ENCODE measurements around the gene RAI1. TPM values are rescaled to one million over a fixed set of nuclear protein-coding genes. Genes with fewer than 3 reads are reported as not detected.

The RAI1 gene
- total and polyA plus RNA-seq, 10 of the 15 experiments (the other 5 are each of a cell fraction or from before 2014, with no cell fraction given): 0.66 to 37.7 (median 6.0) TPM

- Histone ChIP-seq H3K36me3 (ENCODE audit: control insufficient read depth in 2 of 2, insufficient read depth in 2 of 2, low read length in 1 of 2) (no peaks in the 10 kb centered on the region), H3K79me2 (ENCODE audit: control insufficient read depth, insufficient read depth, low read length) (no peaks in the 10 kb centered on the region), H3K4me3 (no peak overlapping the region), H4K20me1 (ENCODE audit: control insufficient read depth, insufficient read depth) (no peaks in the 10 kb centered on the region), H3K27ac (ENCODE audit: control insufficient read depth, insufficient read depth) (no peak overlapping the region), H3K9ac (ENCODE audit: control insufficient read depth, insufficient read depth, low read length) (no peak overlapping the region), H3K4me2 (ENCODE audit: control insufficient read depth, insufficient read depth) (no peak overlapping the region), H3K27me3 (replicated peaks in 1 of 2; ENCODE audit: control insufficient read depth in 2 of 2, insufficient read depth in 2 of 2, low read length in 1 of 2) (no peaks in the 10 kb centered on the region), H3K9me3 (replicated peaks; ENCODE audit: control insufficient read depth, insufficient read depth, low read length) (no peaks in the 10 kb centered on the region), H3K4me1 (ENCODE audit: control insufficient read depth, insufficient read depth, low read length) (peaks cover 25% of the 10 kb centered on the region), H2AFZ (ENCODE audit: control insufficient read depth, low read depth, low read length) (no peak overlapping the region)
- POLR2A ChIA-PET: interaction anchor here (1.6 kb wide), 1 partner anchor 11 kb away, joined by 4 read pairs; no protein-coding TSS in a partner anchor
- ATAC-seq (no peak), FAIRE-seq (no peak), DNase-seq (ENCODE audit: low read depth, low spot score) (no peak)
- intact Hi-C loops (cut with micrococcal nuclease; ENCODE audit: unreplicated experiment) (no loop called here), in situ Hi-C loops (cut with MboI) (no loop called here)
- SMC1A ChIA-PET (ENCODE audit: uncharacterized antibody, unreplicated experiment): interaction anchor here (0.8 kb wide), 1 partner anchor 16 kb away, joined by 3 read pairs; no protein-coding TSS in a partner anchor
- RAD21 ChIA-PET (ENCODE audit: unreplicated experiment): interaction anchor here (0.5 kb wide), 1 partner anchor 16 kb away, joined by 3 read pairs; no protein-coding TSS in a partner anchor
- 55% methylated on average over 9 of the region's 9 CpGs for WGBS (ENCODE audit: insufficient coverage, insufficient replicate concordance, low lambda C conversion rate, missing lambda C conversion rate)
- CTCF ChIA-PET: interaction anchor here (1.0 to 2.4 kb wide), 4 partner anchors 12 to 160 kb away, joined by 3 to 9 read pairs (median 4); no protein-coding TSS in a partner anchor
- BruUV-seq (replicated peaks): no TSS peak
- no peak for TF ChIP-seq ZZZ3 (IDR thresholded peaks at IDR 0.05; ENCODE audit: control insufficient read depth, insufficient read length, low read depth)
Observed at GRCh38 chr17:17842111-17842876, 161.0 kb downstream of the RAI1 start.

- Histone ChIP-seq H4K20me1 (ENCODE audit: control insufficient read depth, insufficient read depth) (no peaks in the 10 kb centered on the region), H2AFZ (ENCODE audit: control insufficient read depth, low read depth, low read length) (no peak overlapping the region), H3K27me3 (replicated peaks in 1 of 2; ENCODE audit: control insufficient read depth in 2 of 2, insufficient read depth in 2 of 2, low read length in 1 of 2) (no peaks in the 10 kb centered on the region), H3K4me1 (ENCODE audit: control insufficient read depth, insufficient read depth, low read length) (peaks cover 17% of the 10 kb centered on the region), H3K4me2 (ENCODE audit: control insufficient read depth, insufficient read depth) (no peak overlapping the region), H3K79me2 (ENCODE audit: control insufficient read depth, insufficient read depth, low read length) (no peaks in the 10 kb centered on the region), H3K27ac (ENCODE audit: control insufficient read depth, insufficient read depth) (no peak overlapping the region), H3K4me3 (no peak overlapping the region), H3K36me3 (ENCODE audit: control insufficient read depth in 2 of 2, insufficient read depth in 2 of 2, low read length in 1 of 2) (no peaks in the 10 kb centered on the region), H3K9ac (ENCODE audit: control insufficient read depth, insufficient read depth, low read length) (no peak overlapping the region), H3K9me3 (replicated peaks; ENCODE audit: control insufficient read depth, insufficient read depth, low read length) (no peaks in the 10 kb centered on the region)
- TF ChIP-seq PML (IDR thresholded peaks at IDR 0.05; ENCODE audit: low read length): no peak
- TF ChIP-seq SIX5 (IDR thresholded peaks at IDR 0.05; ENCODE audit: low read depth, low read length, severe bottlenecking): no peak
- no peak for TF ChIP-seq ZZZ3 (IDR thresholded peaks at IDR 0.05; ENCODE audit: control insufficient read depth, insufficient read length, low read depth)
- TF ChIP-seq BRCA1 (IDR thresholded peaks at IDR 0.05; ENCODE audit: low read depth, low read length): no peak
- no peak for TF ChIP-seq TCF3 (IDR thresholded peaks at IDR 0.05; ENCODE audit: borderline replicate concordance, insufficient read depth, low read depth, low read length)
- no peak for TF ChIP-seq TCF12 (IDR thresholded peaks at IDR 0.05; ENCODE audit: low read depth, low read length)
- no peak for TF ChIP-seq FOXM1 (IDR thresholded peaks at IDR 0.05; ENCODE audit: low read depth, low read length)
- no peak for TF ChIP-seq CUX1 (IDR thresholded peaks at IDR 0.05; ENCODE audit: insufficient replicate concordance, low read depth, low read length)
- TF ChIP-seq BMI1 (IDR thresholded peaks at IDR 0.05; ENCODE audit: borderline replicate concordance): no peak
- POLR2A ChIA-PET: no interaction called here
- no peak for FAIRE-seq
- ATAC-seq: no peak
- SMC1A ChIA-PET (ENCODE audit: uncharacterized antibody, unreplicated experiment): no interaction called here
- BruUV-seq (replicated peaks): no TSS peak
- intact Hi-C loops (cut with micrococcal nuclease; ENCODE audit: unreplicated experiment): no loop called here
- RAD21 ChIA-PET (ENCODE audit: unreplicated experiment): no interaction called here
- in situ Hi-C loops (cut with MboI): no loop called here
- WGBS (ENCODE audit: insufficient coverage, insufficient replicate concordance, low lambda C conversion rate, missing lambda C conversion rate): 71% methylated on average over 4 of the region's 4 CpGs
- DNase-seq (ENCODE audit: low read depth, low spot score): no peak
- CTCF ChIA-PET: no interaction called here
Observed at GRCh38 chr17:17843096-17843495, 161.8 kb downstream of the RAI1 start.
